Measurements from ENCODE around the gene NTRK3.

GRCh38 chr15:88035381-88035780 is 221.2 kb downstream of the NTRK3 start:
- TF ChIP-seq CTCF (IDR thresholded peaks at IDR 0.05), result no peak
- TF ChIP-seq POLR2A (IDR thresholded peaks at IDR 0.05), result no peak

All from prostate gland (tissue), 2 donors.